ENCODE data around the gene ORMDL1. TPM values are rescaled to one million over a fixed set of nuclear protein-coding genes. Genes with fewer than 3 reads are reported as not detected.

The ORMDL1 gene, protein sequence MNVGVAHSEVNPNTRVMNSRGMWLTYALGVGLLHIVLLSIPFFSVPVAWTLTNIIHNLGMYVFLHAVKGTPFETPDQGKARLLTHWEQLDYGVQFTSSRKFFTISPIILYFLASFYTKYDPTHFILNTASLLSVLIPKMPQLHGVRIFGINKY
- total RNA-seq, result 10 to 100 TPM; 39.9 to 46.0 TPM

DNA sequence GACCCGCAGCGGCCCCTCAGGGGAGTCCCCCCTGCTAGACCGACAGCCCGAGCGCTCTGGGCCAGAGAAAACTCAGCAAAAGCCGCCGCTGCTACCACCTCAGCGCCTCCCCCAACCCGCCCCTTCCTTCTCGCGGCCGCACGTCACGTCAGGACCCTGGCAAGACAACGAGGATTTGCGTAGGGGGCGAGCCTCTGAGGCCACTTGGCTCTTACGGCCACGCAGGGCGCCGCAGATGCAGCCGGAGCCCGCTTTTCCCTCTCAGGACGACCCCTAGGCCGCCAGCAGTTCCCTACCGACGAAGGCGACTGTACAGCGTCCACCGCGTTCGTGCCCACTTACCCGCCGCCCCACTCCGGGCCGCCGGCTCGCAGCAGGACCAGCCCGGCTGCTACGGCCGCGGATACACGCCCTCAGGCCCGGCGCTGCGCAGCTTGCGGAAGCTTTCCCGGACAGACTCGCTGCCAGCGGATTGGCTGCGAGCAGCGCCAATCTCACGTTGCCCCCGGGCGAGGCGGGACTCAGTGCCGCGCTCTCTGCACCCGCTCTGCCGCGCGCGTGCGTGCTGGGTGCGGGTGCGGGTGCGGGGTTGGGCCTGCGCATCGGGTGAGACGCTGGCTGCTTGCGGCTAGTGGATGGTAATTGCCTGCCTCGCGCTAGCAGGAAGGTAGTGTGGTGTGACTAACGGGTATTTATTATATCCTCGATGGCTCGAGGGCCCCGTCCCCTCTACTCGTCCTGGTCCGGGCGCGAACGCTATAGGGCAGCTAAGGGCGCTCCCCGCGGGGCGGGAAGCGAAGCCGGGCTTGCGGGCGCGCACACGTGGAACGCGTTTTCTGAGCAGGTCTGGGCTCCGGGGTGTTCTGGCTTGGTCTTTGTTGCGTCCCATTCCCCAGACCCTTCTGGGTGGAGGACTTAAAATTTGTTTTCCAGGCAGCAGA is at the start of gene ORMDL1, which contains the start of gene PMS1:
TSS of gene ORMDL1 (minus strand) at position 413 of the 941 bp plus-strand sequence. CDS start 1,744 bp downstream, outside the sequence.
TSS of gene PMS1 (plus strand) at position 524 of the 941 bp plus-strand sequence. CDS start 7,360 bp downstream, outside the sequence.

GRCh38 chr2:189762551-189763298 is 21.4 kb downstream of the ORMDL1 start, which contains the start of gene OSGEPL1:
OSGEPL1 (minus strand) TSS chr2:189762792; CDS start chr2:189761640, 1,152 bp downstream.

Other genes with a start within 250 kb of the ORMDL1 start
- not detected for gene SLC40A1, start 203.6 kb downstream of the ORMDL1 start, total RNA-seq
- 10 to 100 TPM; 45.4 to 59.9 TPM for gene ASNSD1, start 122.9 kb downstream of the ORMDL1 start, total RNA-seq
- 1 to 10 TPM; 3.0 to 4.5 TPM for gene ANKAR, start 109.7 kb downstream of the ORMDL1 start, total RNA-seq
- gene OSGEPL1, start 21.5 kb downstream of the ORMDL1 start, total RNA-seq, result 10 to 100 TPM; 17.2 to 19.3 TPM
- 10 to 100 TPM; 16.5 to 17.0 TPM for gene PMS1, start 111 bp upstream of the ORMDL1 start, total RNA-seq